ENCODE results near the gene FAM151A.

FAM151A gene

GRCh38 chr1:54564312-54565112, 58.8 kb downstream of the FAM151A start:
- no peak for TF ChIP-seq CTCF (IDR thresholded peaks at IDR 0.05; ENCODE audit: insufficient read depth, low read depth, low read length, missing control alignments)
- no peak overlapping the region for H3K4me3 ChIP-seq (ENCODE audit: low read depth, low read length)
- no peak for DNase-seq (ENCODE audit: low read depth)

- no peak for DNase-seq (ENCODE audit: low read depth)
- TF ChIP-seq CTCF (IDR thresholded peaks at IDR 0.05; ENCODE audit: insufficient read depth, low read depth, low read length, missing control alignments) = no peak
Observed at GRCh38 chr1:54559771-54560231, 63.5 kb downstream of the FAM151A start.

More at GRCh38 chr1:54559771-54560231, 63.5 kb downstream of the FAM151A start:
- H3K4me3 ChIP-seq (ENCODE audit: low read depth, low read length) = no peak overlapping the region

All from GM12865 (cell line).